AG09309 (cell line): ENCODE data around the gene DENND1A.

Source experiments
- DNase-seq: peaks from one replicate; pipeline ENCODE4 v3.0.0-alpha.2; 2010; ENCODE audit warnings: low read depth
- H3K4me3 ChIP-seq: 2 replicates; pipeline ENCODE4 v1.5.1; 2011; ENCODE audit warnings: mild to moderate bottlenecking, low read depth, low read length, moderate library complexity; ENCODE audit not compliant: control insufficient read depth
- TF ChIP-seq, protein P1 (sequence below): IDR thresholded peaks from 2 replicates; pipeline ENCODE4 v1.5.1; 2011; ENCODE audit warnings: mild to moderate bottlenecking, low read depth, low read length, inconsistent platforms; ENCODE audit not compliant: insufficient read depth, control insufficient read depth; ENCODE audit errors: missing control alignments

The DENND1A gene

DNA sequence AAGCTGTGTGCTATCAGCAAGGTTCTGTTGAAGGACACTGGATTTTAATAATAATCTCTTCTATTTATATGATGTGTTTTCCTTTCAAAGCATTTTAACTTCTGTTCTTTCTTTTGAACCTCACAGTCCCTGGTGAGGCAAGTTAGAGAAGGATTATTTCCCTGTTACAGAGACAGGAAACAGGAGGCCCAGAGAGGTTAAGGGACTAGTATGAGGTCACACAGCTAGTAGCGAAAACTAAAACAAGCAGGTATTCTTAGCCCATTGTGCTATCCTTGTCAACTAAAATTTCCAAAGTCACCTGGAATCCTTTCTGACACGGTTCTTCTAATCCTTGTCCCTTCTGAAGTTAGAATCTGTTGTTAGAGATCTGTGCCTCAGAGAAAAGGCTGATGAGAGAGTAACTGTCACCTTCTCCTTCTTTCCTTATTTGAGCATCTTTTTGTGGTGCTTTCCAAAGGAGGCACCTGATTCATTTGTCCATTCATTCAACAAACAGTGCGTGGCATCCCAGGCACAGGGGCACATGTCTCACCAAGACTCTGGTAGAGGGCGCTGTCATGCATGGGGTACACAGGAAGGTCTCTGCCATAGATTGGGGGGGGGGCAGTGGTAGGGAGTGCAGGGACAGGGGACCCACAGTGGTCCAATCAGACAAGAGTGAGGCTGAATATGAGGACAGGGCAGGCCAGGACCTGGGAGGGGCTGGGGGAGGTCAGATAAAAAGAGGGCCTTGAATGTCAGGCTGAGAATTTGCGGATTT lies 512.5 kb downstream of the DENND1A start:
- TF ChIP-seq, protein P1, sequence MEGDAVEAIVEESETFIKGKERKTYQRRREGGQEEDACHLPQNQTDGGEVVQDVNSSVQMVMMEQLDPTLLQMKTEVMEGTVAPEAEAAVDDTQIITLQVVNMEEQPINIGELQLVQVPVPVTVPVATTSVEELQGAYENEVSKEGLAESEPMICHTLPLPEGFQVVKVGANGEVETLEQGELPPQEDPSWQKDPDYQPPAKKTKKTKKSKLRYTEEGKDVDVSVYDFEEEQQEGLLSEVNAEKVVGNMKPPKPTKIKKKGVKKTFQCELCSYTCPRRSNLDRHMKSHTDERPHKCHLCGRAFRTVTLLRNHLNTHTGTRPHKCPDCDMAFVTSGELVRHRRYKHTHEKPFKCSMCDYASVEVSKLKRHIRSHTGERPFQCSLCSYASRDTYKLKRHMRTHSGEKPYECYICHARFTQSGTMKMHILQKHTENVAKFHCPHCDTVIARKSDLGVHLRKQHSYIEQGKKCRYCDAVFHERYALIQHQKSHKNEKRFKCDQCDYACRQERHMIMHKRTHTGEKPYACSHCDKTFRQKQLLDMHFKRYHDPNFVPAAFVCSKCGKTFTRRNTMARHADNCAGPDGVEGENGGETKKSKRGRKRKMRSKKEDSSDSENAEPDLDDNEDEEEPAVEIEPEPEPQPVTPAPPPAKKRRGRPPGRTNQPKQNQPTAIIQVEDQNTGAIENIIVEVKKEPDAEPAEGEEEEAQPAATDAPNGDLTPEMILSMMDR = no peak
- H3K4me3 ChIP-seq = no peak overlapping the region
- no peak for DNase-seq

DNA sequence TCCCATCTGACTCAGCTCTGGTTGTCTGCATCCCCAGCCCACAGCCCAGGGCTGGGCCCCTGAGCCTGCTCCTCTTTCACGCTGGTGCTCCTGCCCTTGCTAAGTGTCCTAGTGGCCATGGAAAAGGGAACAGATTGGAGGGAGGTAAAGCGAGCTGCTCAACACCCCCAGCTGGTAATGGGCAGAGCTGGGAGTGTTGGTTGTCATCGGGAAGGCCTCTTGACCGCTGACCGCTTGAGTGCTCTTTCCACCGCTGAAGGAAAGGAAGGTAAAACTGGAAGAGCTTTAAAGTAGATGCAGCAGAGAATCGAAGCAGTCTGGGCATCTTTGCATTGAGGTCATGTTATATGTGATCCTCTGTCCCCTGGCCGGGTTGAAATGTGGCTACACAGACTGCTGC lies 513.8 kb downstream of the DENND1A start:
- H3K4me3 ChIP-seq = no peak overlapping the region
- TF ChIP-seq, protein P1 = no peak
- no peak for DNase-seq

DNA sequence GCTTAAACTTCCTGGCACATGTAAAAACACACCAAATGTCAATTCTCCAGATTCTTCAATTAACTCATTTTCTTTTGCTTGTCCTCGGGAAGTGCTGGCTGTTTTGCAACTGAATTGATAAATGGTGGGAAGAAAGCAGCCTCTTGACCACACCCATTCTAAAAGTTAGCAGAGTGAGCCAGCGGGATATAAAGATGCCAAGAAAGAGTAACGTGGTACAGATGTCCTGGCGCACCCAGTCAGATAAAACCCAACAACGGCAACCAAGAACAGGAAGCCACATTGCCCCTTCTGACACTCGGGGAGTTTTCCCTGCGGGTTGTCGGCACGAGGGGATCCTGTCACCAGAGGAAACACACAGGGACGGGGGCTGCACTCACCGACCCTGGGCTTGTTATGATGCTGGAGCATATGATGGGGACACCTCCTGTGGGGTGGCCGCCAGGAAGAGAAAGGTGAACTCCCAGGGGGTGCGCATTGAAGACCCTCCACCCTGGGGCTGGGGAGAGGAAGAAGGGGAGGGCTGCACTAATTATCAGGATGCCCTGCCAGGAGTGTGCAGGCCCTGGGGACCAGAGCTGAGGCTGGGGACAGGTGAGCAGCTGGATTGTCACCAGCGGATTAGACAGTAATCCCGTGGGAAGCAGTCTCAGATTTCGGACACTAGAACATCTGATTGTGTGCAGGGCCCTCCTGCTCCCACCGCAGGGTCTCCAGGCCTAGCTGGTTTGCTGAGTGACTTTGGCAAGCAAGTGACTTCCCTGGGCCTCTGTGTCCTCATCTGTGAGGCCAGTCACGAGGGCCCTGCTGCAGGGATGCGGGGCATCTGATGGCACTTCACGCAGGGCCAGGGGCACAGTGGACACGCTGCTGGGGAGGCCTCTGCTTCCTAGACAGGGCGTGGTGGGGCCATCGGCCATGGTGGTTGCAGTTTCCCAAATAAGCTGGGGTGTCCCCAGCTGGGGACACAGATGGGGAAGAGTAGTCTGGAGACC lies 514.7 kb downstream of the DENND1A start:
- TF ChIP-seq, protein P1 = no peak
- H3K4me3 ChIP-seq = no peak overlapping the region
- no peak for DNase-seq

DNA sequence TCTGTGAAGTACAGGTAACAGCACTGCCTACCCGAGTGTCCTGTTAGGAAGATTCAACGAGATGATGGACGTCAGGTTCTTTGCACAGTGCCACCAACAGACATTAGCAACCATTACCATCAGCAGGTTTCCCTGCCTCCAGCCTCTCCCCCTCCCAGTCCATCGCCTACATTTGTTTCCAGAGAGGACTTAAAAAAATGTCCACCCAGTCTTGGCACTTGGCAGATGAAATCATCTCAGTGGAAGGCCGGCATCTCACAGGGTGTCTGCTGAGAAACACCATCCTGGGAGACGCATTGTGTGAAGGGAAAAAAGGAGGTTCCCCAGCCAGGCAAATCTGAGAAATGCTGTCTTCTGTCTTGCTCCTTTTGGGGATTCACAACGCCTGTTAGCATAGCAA lies 515.7 kb downstream of the DENND1A start:
- TF ChIP-seq, protein P1 = no peak
- no peak for DNase-seq

DNA sequence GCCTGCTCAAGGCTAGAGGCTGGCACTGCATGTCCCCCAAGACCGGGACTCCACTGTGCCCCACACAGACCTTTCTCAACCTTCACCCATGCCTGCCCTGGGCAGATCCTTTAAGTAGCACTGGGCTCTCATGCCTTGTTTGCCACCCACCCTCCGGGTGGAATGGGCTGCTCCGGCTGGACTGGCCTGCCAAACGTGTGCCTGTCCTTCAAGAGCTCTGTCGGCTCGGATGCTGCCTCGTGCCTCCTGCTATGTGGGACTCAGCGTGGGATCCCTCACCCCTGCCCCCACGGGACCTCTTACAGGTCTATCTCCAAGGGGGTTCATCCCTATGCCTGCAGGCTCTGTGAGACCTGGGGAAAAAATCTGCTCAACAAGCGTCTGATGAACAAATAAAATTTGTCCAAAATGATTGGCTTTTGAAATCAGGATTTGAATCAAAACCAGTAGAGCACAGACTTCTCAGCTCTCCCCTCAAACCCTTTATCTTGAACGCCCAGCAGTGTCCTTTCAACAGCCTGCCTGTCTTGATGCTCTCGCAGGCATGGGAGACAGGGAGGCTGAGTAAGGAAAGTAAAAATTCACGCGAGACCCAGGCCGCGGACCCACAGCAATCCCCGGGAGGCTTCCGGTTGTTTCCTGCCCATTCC lies 517.6 kb downstream of the DENND1A start:
- no peak overlapping the region for H3K4me3 ChIP-seq
- DNase-seq = no peak
- TF ChIP-seq, protein P1 = no peak

More for the DNA sequence above, 515.7 kb downstream of the DENND1A start:
- H3K4me3 ChIP-seq = no peak overlapping the region

DNA sequence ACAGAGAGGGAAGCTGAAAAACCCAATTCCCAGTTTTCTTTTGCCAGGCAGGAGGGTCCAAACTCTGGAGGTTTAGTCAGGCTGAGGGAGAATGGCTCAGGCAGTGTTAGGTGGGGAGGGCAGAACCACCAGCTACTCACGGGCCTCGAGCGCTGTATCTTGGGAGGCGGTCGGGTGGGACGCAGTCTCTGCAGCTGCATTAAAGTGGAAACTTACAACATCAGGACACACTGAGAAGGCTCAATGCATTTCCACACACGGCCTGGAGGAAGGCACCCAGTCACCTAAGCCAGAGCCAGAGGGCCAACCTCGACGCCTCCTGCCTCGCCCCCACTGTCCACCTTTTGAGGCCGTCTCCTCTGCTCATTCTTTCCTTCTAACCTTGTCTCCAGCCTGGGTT lies 518.3 kb downstream of the DENND1A start:
- H3K4me3 ChIP-seq = no peak overlapping the region
- TF ChIP-seq, protein P1 = no peak
- no peak for DNase-seq
